Measurements from ENCODE around the gene ZNF593. TPM values are rescaled to one million over a fixed set of nuclear protein-coding genes. Genes with fewer than 3 reads are reported as not detected.

The ZNF593 gene
- total RNA-seq, 1 experiment from 2014 or later, result 49.2 TPM

- no peak for DNase-seq (ENCODE audit: low read depth, low spot score)
- in situ Hi-C loops (cut with HindIII; ENCODE audit: low pct_unique_long_range_greater_than_20kb, low sequenced_read_pairs), result no loop called here
Observed at GRCh38 chr1:26188477-26188876, 18.8 kb downstream of the ZNF593 start.

DNA sequence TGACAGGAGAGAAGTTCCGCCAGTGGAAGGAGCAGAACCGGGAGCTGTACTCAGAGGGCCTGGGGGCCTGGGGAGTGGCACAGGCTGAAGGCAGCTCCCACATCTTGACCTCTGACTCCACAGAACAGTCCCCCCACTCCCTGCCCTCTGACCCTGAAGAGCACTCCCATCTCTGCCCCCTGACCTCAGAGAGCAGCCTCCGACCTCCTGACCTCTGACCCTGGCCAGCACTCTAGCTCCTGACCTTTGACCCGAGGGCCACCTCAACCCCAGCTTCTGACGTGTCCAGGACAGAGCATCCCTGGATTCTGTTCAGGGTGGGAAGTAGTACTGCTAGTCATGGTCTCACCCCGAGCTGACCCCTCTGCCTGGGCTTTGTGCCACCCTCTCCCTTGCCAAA is 19.6 kb downstream of the ZNF593 start:
- in situ Hi-C loops (cut with HindIII; ENCODE audit: low pct_unique_long_range_greater_than_20kb, low sequenced_read_pairs), result no loop called here
- no peak for DNase-seq (ENCODE audit: low read depth, low spot score)

DNA sequence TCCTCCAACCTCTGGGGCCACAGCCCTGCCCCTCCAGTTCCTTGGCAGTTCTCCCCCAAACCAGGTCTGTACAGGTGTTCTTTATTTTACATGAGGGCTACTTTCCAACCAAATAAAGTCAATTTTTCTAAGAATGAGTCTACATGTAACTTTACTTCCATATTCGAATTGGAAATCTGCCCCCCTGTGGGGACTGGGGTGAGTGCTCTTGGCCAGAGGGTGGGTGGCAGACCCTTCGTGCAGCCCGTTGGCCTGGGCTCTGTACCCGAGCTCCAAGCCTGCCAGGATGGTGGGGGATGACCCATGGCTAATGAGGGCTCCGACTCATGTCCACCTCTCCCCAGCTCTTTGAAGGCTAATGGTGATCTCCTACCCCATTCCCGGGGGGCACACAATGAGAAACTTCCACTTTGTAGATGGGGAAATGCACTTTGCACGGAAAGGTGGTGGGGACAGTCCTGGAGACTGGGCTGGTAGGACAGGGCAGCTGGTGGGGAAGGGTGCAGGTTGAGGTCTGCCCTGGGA is 20.1 kb downstream of the ZNF593 start:
- in situ Hi-C loops (cut with HindIII; ENCODE audit: low pct_unique_long_range_greater_than_20kb, low sequenced_read_pairs), result no loop called here
- no peak for DNase-seq (ENCODE audit: low read depth, low spot score)

DNA sequence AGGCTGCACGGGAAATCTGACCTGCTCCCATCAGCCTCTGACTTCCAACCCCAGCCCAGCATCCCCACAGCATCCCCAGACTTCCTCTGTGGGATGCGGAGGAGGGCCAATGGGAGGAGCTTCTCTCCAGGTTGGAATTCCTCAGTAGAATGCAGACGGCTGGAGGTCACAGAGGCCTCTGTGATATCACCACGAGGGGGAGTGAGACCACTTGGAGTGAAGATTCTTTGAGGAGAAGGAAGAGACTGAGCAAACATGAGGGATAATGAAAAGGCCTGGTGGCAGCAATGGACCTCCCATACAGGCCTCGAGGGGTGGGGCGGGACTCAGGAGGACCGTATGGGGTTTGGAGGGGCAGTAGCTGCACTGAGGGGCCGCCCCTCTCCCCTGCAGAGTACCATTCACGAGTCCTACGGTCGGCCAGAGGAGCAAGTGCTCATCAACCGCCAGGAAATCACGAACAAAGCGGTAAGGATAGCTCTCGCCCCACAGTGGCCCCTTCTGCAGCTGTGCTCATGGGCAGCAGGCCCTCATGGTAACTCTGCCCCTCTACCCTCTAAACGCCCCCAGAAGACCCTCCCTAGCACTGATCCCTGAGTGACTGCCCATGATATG is 20.8 kb downstream of the ZNF593 start, which contains the start of gene CATSPER4:
Gene CATSPER4 (plus strand): TSS at position 230 of the 615 bp plus-strand sequence. CDS start 26 bp downstream, at position 256.
- DNase-seq (ENCODE audit: low read depth, low spot score), result peak; percentile 68
- in situ Hi-C loops (cut with HindIII; ENCODE audit: low pct_unique_long_range_greater_than_20kb, low sequenced_read_pairs), result no loop called here

DNA sequence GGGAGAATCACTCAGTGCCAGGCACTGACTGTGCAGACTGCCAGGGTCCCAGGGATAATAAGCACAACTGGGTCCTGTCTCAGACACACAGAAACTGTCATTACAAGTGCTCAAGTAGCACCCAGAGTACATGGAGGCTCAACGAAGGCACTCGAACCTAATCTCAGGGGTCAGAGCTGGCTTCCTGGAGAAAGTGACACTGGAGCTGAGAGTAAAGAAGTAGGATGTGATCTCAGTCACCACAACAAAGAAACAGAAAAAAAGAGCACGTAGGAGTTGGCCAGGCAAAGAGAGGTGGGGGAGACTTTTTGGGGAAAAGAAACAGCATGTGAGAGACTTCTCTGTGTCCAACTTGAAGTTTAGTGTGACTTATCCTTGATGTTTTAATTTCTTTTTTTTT is 22.0 kb downstream of the ZNF593 start:
- in situ Hi-C loops (cut with HindIII; ENCODE audit: low pct_unique_long_range_greater_than_20kb, low sequenced_read_pairs), result no loop called here
- no peak for DNase-seq (ENCODE audit: low read depth, low spot score)

GRCh38 chr1:26195805-26196204 is 26.1 kb downstream of the ZNF593 start:
- no peak for DNase-seq (ENCODE audit: low read depth, low spot score)
- in situ Hi-C loops (cut with HindIII; ENCODE audit: low pct_unique_long_range_greater_than_20kb, low sequenced_read_pairs), result no loop called here

GRCh38 chr1:26197301-26197700 is 27.6 kb downstream of the ZNF593 start:
- no peak for DNase-seq (ENCODE audit: low read depth, low spot score)
- in situ Hi-C loops (cut with HindIII; ENCODE audit: low pct_unique_long_range_greater_than_20kb, low sequenced_read_pairs), result no loop called here

- in situ Hi-C loops (cut with HindIII; ENCODE audit: low pct_unique_long_range_greater_than_20kb, low sequenced_read_pairs), result no loop called here
- DNase-seq (ENCODE audit: low read depth, low spot score), result no peak
Observed at GRCh38 chr1:26197813-26198212, 28.1 kb downstream of the ZNF593 start.

DNA sequence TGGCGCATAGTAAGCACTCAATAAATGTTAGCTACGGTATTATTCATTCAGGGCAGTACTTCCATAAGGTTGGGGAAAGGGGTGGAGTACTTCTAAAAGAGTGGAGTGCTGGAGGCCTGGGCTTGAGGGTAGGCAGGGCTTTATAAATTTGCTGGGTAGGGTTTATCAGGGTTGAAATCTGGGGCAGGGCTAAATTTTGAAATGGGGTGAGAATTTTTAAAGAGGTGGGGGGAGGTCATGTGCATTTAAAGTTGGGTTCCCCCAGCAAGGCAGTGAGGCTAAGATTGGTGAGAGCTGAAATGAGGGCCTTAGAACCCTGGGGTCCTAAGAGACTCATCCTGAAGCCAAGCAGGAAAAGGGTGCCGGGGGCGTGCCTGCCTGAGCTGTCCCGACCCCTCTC is 30.7 kb downstream of the ZNF593 start:
- no peak for DNase-seq (ENCODE audit: low read depth, low spot score)
- in situ Hi-C loops (cut with HindIII; ENCODE audit: low pct_unique_long_range_greater_than_20kb, low sequenced_read_pairs), result no loop called here

- in situ Hi-C loops (cut with HindIII; ENCODE audit: low pct_unique_long_range_greater_than_20kb, low sequenced_read_pairs), result no loop called here
- DNase-seq (ENCODE audit: low read depth, low spot score), result peak; percentile 9
Observed at GRCh38 chr1:26203642-26204318, 34.1 kb downstream of the ZNF593 start.

- no peak for DNase-seq (ENCODE audit: low read depth, low spot score)
- in situ Hi-C loops (cut with HindIII; ENCODE audit: low pct_unique_long_range_greater_than_20kb, low sequenced_read_pairs), result no loop called here
Observed at GRCh38 chr1:26210147-26210870, 40.6 kb downstream of the ZNF593 start.

- no peak for DNase-seq (ENCODE audit: low read depth, low spot score)
- in situ Hi-C loops (cut with HindIII; ENCODE audit: low pct_unique_long_range_greater_than_20kb, low sequenced_read_pairs), result no loop called here
Observed at GRCh38 chr1:26212726-26213125, 43.0 kb downstream of the ZNF593 start.

DNA sequence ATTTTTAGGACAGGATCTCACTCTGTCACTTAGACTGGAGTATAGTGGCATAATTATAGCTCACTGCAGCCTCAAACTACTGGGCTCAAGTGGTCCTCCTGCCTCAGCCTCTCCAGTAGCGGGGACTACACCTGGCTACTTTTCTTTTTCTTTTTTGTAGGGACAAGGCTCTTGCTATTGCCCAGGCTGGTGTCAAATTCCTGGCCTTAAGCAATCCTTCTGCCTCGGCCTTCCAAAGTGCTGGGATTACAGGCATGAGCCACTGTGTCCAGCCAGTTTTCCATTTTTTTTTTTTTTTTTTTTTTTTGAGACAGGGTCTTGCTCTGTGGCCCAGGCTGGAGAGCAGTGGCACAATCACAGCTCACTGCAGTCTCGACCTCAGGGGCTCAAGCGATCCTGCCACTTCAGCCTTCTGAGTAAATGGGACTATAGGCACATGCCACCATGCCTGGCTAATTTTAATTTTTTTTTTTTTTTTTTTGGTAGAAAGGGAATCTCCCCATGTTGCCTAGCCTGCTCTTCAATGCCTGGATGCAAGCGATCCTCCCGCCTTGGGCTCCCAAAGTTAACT is 43.7 kb downstream of the ZNF593 start:
- in situ Hi-C loops (cut with HindIII; ENCODE audit: low pct_unique_long_range_greater_than_20kb, low sequenced_read_pairs), result no loop called here
- DNase-seq (ENCODE audit: low read depth, low spot score), result no peak

DNA sequence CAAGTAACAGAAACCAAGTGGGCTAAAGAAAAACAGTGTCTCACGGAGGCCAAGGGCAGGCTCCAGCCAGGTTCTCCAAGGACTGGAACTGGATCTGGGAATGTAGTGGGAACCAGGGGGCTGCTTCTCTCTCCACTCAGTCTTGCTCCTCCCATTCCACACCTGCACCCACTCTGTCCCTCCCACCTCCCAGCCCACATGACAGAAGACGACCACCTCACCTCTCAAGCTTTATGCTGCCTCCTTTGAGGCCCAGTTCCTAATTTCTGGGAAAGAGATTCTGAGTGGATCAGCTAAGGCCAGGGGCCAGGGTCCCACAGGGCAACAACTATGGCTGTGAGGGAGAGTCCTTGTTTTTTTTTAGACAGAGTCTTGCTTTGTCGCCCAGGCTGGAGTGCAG is 45.5 kb downstream of the ZNF593 start:
- no peak for DNase-seq (ENCODE audit: low read depth, low spot score)
- in situ Hi-C loops (cut with HindIII; ENCODE audit: low pct_unique_long_range_greater_than_20kb, low sequenced_read_pairs), result no loop called here

GRCh38 chr1:26218906-26219494 is 49.3 kb downstream of the ZNF593 start:
- no peak for DNase-seq (ENCODE audit: low read depth, low spot score)
- in situ Hi-C loops (cut with HindIII; ENCODE audit: low pct_unique_long_range_greater_than_20kb, low sequenced_read_pairs), result no loop called here

All from SK-MEL-5 (cell line).